Mucosa of rectum (tissue), 2 donors: ENCODE data around the gene ACACB.

Source experiments
- H3K27ac ChIP-seq, 2 donors: one replicate each; pipeline ENCODE4 v1.7.0; 2013; ENCODE audit warnings: inconsistent platforms in 2 of 2, low read depth in 2 of 2, low read length in 2 of 2
- H3K27me3 ChIP-seq, 2 donors: one replicate each; pipeline ENCODE4 v1.7.0; 2013; ENCODE audit warnings: low read length in 2 of 2; ENCODE audit not compliant: control insufficient read depth in 2 of 2, insufficient read depth in 2 of 2
- H3K36me3 ChIP-seq, 2 donors: one replicate each; pipeline ENCODE4 v1.7.0; 2013; ENCODE audit warnings: low read length in 2 of 2; ENCODE audit not compliant: control insufficient read depth in 2 of 2, insufficient read depth in 2 of 2
- H3K4me1 ChIP-seq, 2 donors: one replicate each; pipeline ENCODE4 v1.7.0; 2013; ENCODE audit warnings: low read length in 2 of 2, mild to moderate bottlenecking in 1 of 2; ENCODE audit not compliant: control insufficient read depth in 2 of 2, insufficient read depth in 2 of 2
- H3K4me3 ChIP-seq, 2 donors: one replicate each; pipeline ENCODE4 v1.7.0; 2013; ENCODE audit warnings: low read length in 2 of 2
- H3K9ac ChIP-seq, 2 donors: one replicate each; pipeline ENCODE4 v1.7.0; 2013; ENCODE audit warnings: low read length in 2 of 2, low read depth in 1 of 2, mild to moderate bottlenecking in 1 of 2
- H3K9me3 ChIP-seq, 2 donors: one replicate each; pipeline ENCODE4 v1.7.0; 2013; ENCODE audit warnings: low read length in 2 of 2; ENCODE audit not compliant: control insufficient read depth in 2 of 2
- donor health status: healthy.
- donor health status: Normal muscosa, but diverticular disease.

ACACB gene

GRCh38 chr12:109302358-109302757 is 186.0 kb downstream of the ACACB start:
- H3K4me1 ChIP-seq: no peaks in the 10 kb centered on the region
- no peaks in the 10 kb centered on the region for H3K9me3 ChIP-seq
- H3K36me3 ChIP-seq: no peaks in the 10 kb centered on the region
- no peak overlapping the region for H3K4me3 ChIP-seq
- H3K9ac ChIP-seq: no peak overlapping the region
- peaks cover 3 to 17% of the 10 kb centered on the region in 2 donors for H3K27me3 ChIP-seq
- H3K27ac ChIP-seq: no peak overlapping the region

- no peaks in the 10 kb centered on the region for H3K36me3 ChIP-seq
- no peaks in the 10 kb centered on the region for H3K4me1 ChIP-seq
- H3K9ac ChIP-seq: no peak overlapping the region
- H3K27me3 ChIP-seq: peaks cover 7 to 19% of the 10 kb centered on the region in 2 donors
- H3K4me3 ChIP-seq: no peak overlapping the region
- H3K9me3 ChIP-seq: no peaks in the 10 kb centered on the region
- H3K27ac ChIP-seq: no peak overlapping the region
These were observed 186.4 kb downstream of the ACACB start for GRCh38 chr12:109302770-109303169.

GRCh38 chr12:109304485-109304884 is 188.1 kb downstream of the ACACB start:
- H3K27ac ChIP-seq: no peak overlapping the region
- no peak overlapping the region for H3K4me3 ChIP-seq
- no peak overlapping the region for H3K9ac ChIP-seq
- no peaks in the 10 kb centered on the region for H3K4me1 ChIP-seq
- H3K9me3 ChIP-seq: no peaks in the 10 kb centered on the region
- H3K27me3 ChIP-seq: peaks cover 18 to 32% of the 10 kb centered on the region in 2 donors
- H3K36me3 ChIP-seq: no peaks in the 10 kb centered on the region

- H3K36me3 ChIP-seq: no peaks in the 10 kb centered on the region
- no peak overlapping the region for H3K27ac ChIP-seq
- no peaks in the 10 kb centered on the region for H3K9me3 ChIP-seq
- H3K9ac ChIP-seq: no peak overlapping the region
- peaks cover 19 to 32% of the 10 kb centered on the region in 2 donors for H3K27me3 ChIP-seq
- H3K4me1 ChIP-seq: peaks cover 2 to 5% of the 10 kb centered on the region in 2 donors
- H3K4me3 ChIP-seq: no peak overlapping the region
These were observed 189.2 kb downstream of the ACACB start for GRCh38 chr12:109305547-109305946.

GRCh38 chr12:109307051-109307450 is 190.7 kb downstream of the ACACB start:
- Histone ChIP-seq H3K36me3 (no peaks in the 10 kb centered on the region), H3K9me3 (no peaks in the 10 kb centered on the region), H3K4me1 (peaks cover 2 to 7% of the 10 kb centered on the region in 2 donors), H3K4me3 (no peak overlapping the region), H3K27me3 (peaks cover 22 to 31% of the 10 kb centered on the region in 2 donors), H3K9ac (no peak overlapping the region), H3K27ac (no peak overlapping the region)

- H3K27me3 ChIP-seq: peaks cover 23 to 31% of the 10 kb centered on the region in 2 donors
- H3K9ac ChIP-seq: peak within 1 kb of the TSS in 1 of 2 donors; percentile 25
- H3K27ac ChIP-seq: no peak within 1 kb of the TSS
- peak within 1 kb of the TSS; percentile 58 to 71 for H3K4me3 ChIP-seq
- H3K36me3 ChIP-seq: no peaks in the 10 kb centered on the region
- peaks cover 2 to 7% of the 10 kb centered on the region in 2 donors for H3K4me1 ChIP-seq
- H3K9me3 ChIP-seq: no peaks in the 10 kb centered on the region
These were observed 192.4 kb downstream of the ACACB start, which contains the start of gene FOXN4 for GRCh38 chr12:109308534-109309380. FOXN4 (minus strand) TSS chr12:109309284; CDS start chr12:109308321, 963 bp downstream.

- Histone ChIP-seq H3K27me3 (peaks cover 23 to 31% of the 10 kb centered on the region in 2 donors), H3K9ac (peak overlapping the region in 1 of 2 donors; percentile 25), H3K36me3 (no peaks in the 10 kb centered on the region), H3K27ac (no peak overlapping the region), H3K4me1 (peaks cover 2 to 7% of the 10 kb centered on the region in 2 donors), H3K9me3 (no peaks in the 10 kb centered on the region), H3K4me3 (peak overlapping the region; percentile 58 to 71)
These were observed 193.2 kb downstream of the ACACB start for GRCh38 chr12:109309381-109310246.

GRCh38 chr12:109310247-109311125 is 194.1 kb downstream of the ACACB start:
- H3K27me3 ChIP-seq: peaks cover 23 to 28% of the 10 kb centered on the region in 2 donors

More at GRCh38 chr12:109310247-109311125, 194.1 kb downstream of the ACACB start:
- Histone ChIP-seq H3K27ac (no peak overlapping the region), H3K4me1 (peaks cover 2 to 7% of the 10 kb centered on the region in 2 donors), H3K9ac (peak overlapping the region in 1 of 2 donors; percentile 25), H3K36me3 (no peaks in the 10 kb centered on the region), H3K4me3 (peak overlapping the region; percentile 57 to 71), H3K9me3 (no peaks in the 10 kb centered on the region)
